ENCODE measurements around the gene ZNF274. TPM values are rescaled to one million over a fixed set of nuclear protein-coding genes. Genes with fewer than 3 reads are reported as not detected.

ZNF274 gene
- polyA plus RNA-seq, 1 of the 3 experiments (the other 2 are of a cell fraction): 3.1 TPM

GRCh38 chr19:58181902-58182576 is 822 bp upstream of the ZNF274 start:
- Histone ChIP-seq H3K27me3 (ENCODE audit: insufficient read depth) (no peaks in the 10 kb centered on the region), H3K9ac (no peak overlapping the region), H2AFZ (ENCODE audit: low read depth) (no peak overlapping the region), H3K9me2 (no peaks in the 10 kb centered on the region), H3K4me2 (no peak overlapping the region), H3K36me3 (replicated peaks in 1 of 2; ENCODE audit: control insufficient read depth in 1 of 2, insufficient read depth in 2 of 2, low read length in 1 of 2) (peaks cover 0 to 25% of the 10 kb centered on the region in 2 experiments), H3K4me3 (ENCODE audit: low read depth in 2 of 2, low read length in 1 of 2) (peak overlapping the region; percentile 54 to 65; a peak in 2 of 4 replicates), H3K79me2 (ENCODE audit: insufficient read depth) (no peaks in the 10 kb centered on the region), H3K9me3 (peaks cover 10% of the 10 kb centered on the region; the same call in 1 of the 2 replicates), H3K4me1 (ENCODE audit: control insufficient read depth in 1 of 2, insufficient read depth in 2 of 2, low read depth in 1 of 2, low read length in 1 of 2) (no peaks in the 10 kb centered on the region; a peak in 1 of 4 replicates), H3F3A (replicated peaks; ENCODE audit: insufficient read depth) (peaks cover 3% of the 10 kb centered on the region), H4K20me1 (ENCODE audit: insufficient read depth) (no peaks in the 10 kb centered on the region), H3K27ac (ENCODE audit: low read depth in 2 of 2, low read length in 1 of 2) (no peak overlapping the region)
- ChIA-PET CTCF (no interaction called here), POLR2A (interaction anchor here (1.6 kb wide), 1 partner anchor 181 kb away, joined by 5 read pairs; the partner anchor contains the start of gene ZNF497)
- WGBS (ENCODE audit: low lambda C conversion rate): 41% methylated on average over 4 of the region's 4 CpGs
- peak; percentile 44 for TF ChIP-seq CTCF (IDR thresholded peaks at IDR 0.05)
- TF ChIP-seq RXRA (IDR thresholded peaks at IDR 0.05; ENCODE audit: borderline replicate concordance, low read depth): no peak
- no peak for TF ChIP-seq GABPA (IDR thresholded peaks at IDR 0.05; ENCODE audit: low read depth)
- no peak for TF ChIP-seq IRF3 (IDR thresholded peaks at IDR 0.05; ENCODE audit: low read depth, low read length)
- TF ChIP-seq MXI1 (IDR thresholded peaks at IDR 0.05; ENCODE audit: low read depth, low read length): no peak
- no peak for TF ChIP-seq USF2 (IDR thresholded peaks at IDR 0.05; ENCODE audit: borderline replicate concordance, low read depth, low read length)
- TF ChIP-seq USF1 (IDR thresholded peaks at IDR 0.05; ENCODE audit: borderline replicate concordance, low read depth): no peak
- TF ChIP-seq NRF1 (IDR thresholded peaks at IDR 0.05; ENCODE audit: low read depth, low read length): no peak
- no peak for TF ChIP-seq ZBTB33 (IDR thresholded peaks at IDR 0.05; ENCODE audit: borderline replicate concordance, low read depth)
- peak; percentile 37 for TF ChIP-seq RAD21 (IDR thresholded peaks at IDR 0.05; ENCODE audit: low read length)
- DNase-seq: no peak
